ENCODE data around the gene HAUS8. TPM values are rescaled to one million over a fixed set of nuclear protein-coding genes. Genes with fewer than 3 reads are reported as not detected.

Gene HAUS8
- total RNA-seq, 4 donors from 2014 or later, result 3.0 to 5.8 (median 3.2) TPM

- Histone ChIP-seq H3K36me3 (peaks cover 0 to 57% (median 6%) of the 10 kb centered on the region in 3 donors), H3K4me1 (no peaks in the 10 kb centered on the region), H3K4me3 (no peak overlapping the region), H3K27ac (no peak overlapping the region), H3K9me3 (no peaks in the 10 kb centered on the region), H3K27me3 (no peaks in the 10 kb centered on the region)
- DNase-seq, result no peak
- intact Hi-C loops (cut with DNase I), result loop anchor here (10.0 kb wide), 1 partner anchor 275 kb away; no protein-coding TSS in a partner anchor
- TF ChIP-seq POLR2A (IDR thresholded peaks at IDR 0.05) (no peak), CTCF (IDR thresholded peaks at IDR 0.05) (no peak)
- 57 to 79% methylated on average over 13 to 15 of the region's 18 CpGs for WGBS, 2 donors
These were observed 25.5 kb downstream of the HAUS8 start for GRCh38 chr19:17049711-17050280.

- Histone ChIP-seq H3K27ac (no peak overlapping the region), H3K36me3 (peaks cover 0 to 49% (median 6%) of the 10 kb centered on the region in 3 donors), H3K4me1 (no peaks in the 10 kb centered on the region), H3K9me3 (no peaks in the 10 kb centered on the region), H3K27me3 (peaks cover 0 to 5% (median 0%) of the 10 kb centered on the region in 4 donors), H3K4me3 (no peak overlapping the region)
- TF ChIP-seq POLR2A (IDR thresholded peaks at IDR 0.05), result no peak
- no peak for TF ChIP-seq CTCF (IDR thresholded peaks at IDR 0.05)
- WGBS, 2 donors, result 91 to 92% methylated on average over 11 to 13 of the region's 16 CpGs
- no peak for DNase-seq
- intact Hi-C loops (cut with DNase I), result loop anchor here (10.0 kb wide), 1 partner anchor 274 kb away; no protein-coding TSS in a partner anchor
These were observed 26.3 kb downstream of the HAUS8 start for GRCh38 chr19:17048885-17049453.

GRCh38 chr19:17045907-17046502 is 29.2 kb downstream of the HAUS8 start:
- H3K4me3 ChIP-seq, result no peak overlapping the region
- peaks cover 0 to 20% (median 0%) of the 10 kb centered on the region in 4 donors for H3K27me3 ChIP-seq
- no peaks in the 10 kb centered on the region for H3K9me3 ChIP-seq
- TF ChIP-seq POLR2A (IDR thresholded peaks at IDR 0.05), result no peak
- TF ChIP-seq CTCF (IDR thresholded peaks at IDR 0.05), result no peak
- DNase-seq, result no peak
- peaks cover 0 to 20% (median 0%) of the 10 kb centered on the region in 3 donors for H3K36me3 ChIP-seq
- intact Hi-C loops (cut with DNase I), result loop anchor here (10.0 kb wide), 1 partner anchor 271 kb away; no protein-coding TSS in a partner anchor
- H3K4me1 ChIP-seq, result peaks cover 0 to 8% (median 0%) of the 10 kb centered on the region in 3 donors
- 81 to 100% methylated on average over 1 to 3 of the region's 5 CpGs for WGBS, 2 donors
- no peak overlapping the region for H3K27ac ChIP-seq

- WGBS, 2 donors, result 64 to 73% methylated on average over 6 of the region's 7 CpGs
- no peak overlapping the region for H3K27ac ChIP-seq
- no peaks in the 10 kb centered on the region for H3K9me3 ChIP-seq
- H3K4me3 ChIP-seq, result no peak overlapping the region
- H3K36me3 ChIP-seq, result peaks cover 0 to 2% (median 0%) of the 10 kb centered on the region in 3 donors
- peaks cover 0 to 8% (median 0%) of the 10 kb centered on the region in 3 donors for H3K4me1 ChIP-seq
- H3K27me3 ChIP-seq, result peaks cover 0 to 36% (median 0%) of the 10 kb centered on the region in 4 donors
- TF ChIP-seq CTCF (IDR thresholded peaks at IDR 0.05), result no peak
- no peak for TF ChIP-seq POLR2A (IDR thresholded peaks at IDR 0.05)
- intact Hi-C loops (cut with DNase I), result loop anchor here (10.0 kb wide), 1 partner anchor 269 kb away; no protein-coding TSS in a partner anchor
- no peak for DNase-seq
These were observed 31.5 kb downstream of the HAUS8 start for GRCh38 chr19:17043744-17044143.

GRCh38 chr19:17041976-17042375 is 33.3 kb downstream of the HAUS8 start:
- no peak overlapping the region for H3K4me3 ChIP-seq
- DNase-seq, result no peak
- peaks cover 0 to 8% (median 0%) of the 10 kb centered on the region in 3 donors for H3K4me1 ChIP-seq
- 21 to 22% methylated on average over 6 of the region's 11 CpGs for WGBS, 2 donors
- no peaks in the 10 kb centered on the region for H3K9me3 ChIP-seq
- no peak overlapping the region for H3K27ac ChIP-seq
- no peak for TF ChIP-seq POLR2A (IDR thresholded peaks at IDR 0.05)
- H3K27me3 ChIP-seq, result peaks cover 0 to 49% (median 0%) of the 10 kb centered on the region in 4 donors
- no peaks in the 10 kb centered on the region for H3K36me3 ChIP-seq
- intact Hi-C loops (cut with DNase I), result loop anchor here (10.0 kb wide), 1 partner anchor 267 kb away; no protein-coding TSS in a partner anchor
